GM12872 (cell line): ENCODE results near the gene CAPS.

Experiments
- TF ChIP-seq, protein P1 (sequence below): IDR thresholded peaks from 3 replicates; pipeline ENCODE4 v1.5.1; 2011; ENCODE audit warnings: low read depth, mild to moderate bottlenecking, low read length, moderate library complexity; ENCODE audit not compliant: insufficient read depth

Gene CAPS

DNA sequence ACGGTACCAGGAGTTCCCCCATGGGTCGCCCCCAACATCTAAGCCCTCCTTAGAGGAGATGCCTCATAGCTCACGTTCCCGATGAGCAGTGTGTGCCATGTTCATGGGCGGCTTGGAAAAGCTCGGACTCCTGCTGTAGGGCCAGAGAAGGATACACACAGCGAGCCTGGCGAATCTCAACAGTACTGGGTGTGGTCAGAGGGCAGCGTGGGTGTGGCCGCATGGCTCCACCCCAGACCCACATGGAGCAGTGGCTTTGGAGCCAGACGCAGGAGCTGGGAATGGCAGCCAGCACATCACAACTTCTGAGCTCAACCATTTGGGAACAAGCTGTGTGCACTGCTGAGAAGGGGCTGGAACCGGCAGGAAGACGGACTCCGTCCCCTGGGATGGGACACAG lies 15.6 kb downstream of the CAPS start:
- TF ChIP-seq, protein P1, sequence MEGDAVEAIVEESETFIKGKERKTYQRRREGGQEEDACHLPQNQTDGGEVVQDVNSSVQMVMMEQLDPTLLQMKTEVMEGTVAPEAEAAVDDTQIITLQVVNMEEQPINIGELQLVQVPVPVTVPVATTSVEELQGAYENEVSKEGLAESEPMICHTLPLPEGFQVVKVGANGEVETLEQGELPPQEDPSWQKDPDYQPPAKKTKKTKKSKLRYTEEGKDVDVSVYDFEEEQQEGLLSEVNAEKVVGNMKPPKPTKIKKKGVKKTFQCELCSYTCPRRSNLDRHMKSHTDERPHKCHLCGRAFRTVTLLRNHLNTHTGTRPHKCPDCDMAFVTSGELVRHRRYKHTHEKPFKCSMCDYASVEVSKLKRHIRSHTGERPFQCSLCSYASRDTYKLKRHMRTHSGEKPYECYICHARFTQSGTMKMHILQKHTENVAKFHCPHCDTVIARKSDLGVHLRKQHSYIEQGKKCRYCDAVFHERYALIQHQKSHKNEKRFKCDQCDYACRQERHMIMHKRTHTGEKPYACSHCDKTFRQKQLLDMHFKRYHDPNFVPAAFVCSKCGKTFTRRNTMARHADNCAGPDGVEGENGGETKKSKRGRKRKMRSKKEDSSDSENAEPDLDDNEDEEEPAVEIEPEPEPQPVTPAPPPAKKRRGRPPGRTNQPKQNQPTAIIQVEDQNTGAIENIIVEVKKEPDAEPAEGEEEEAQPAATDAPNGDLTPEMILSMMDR, result no peak

DNA sequence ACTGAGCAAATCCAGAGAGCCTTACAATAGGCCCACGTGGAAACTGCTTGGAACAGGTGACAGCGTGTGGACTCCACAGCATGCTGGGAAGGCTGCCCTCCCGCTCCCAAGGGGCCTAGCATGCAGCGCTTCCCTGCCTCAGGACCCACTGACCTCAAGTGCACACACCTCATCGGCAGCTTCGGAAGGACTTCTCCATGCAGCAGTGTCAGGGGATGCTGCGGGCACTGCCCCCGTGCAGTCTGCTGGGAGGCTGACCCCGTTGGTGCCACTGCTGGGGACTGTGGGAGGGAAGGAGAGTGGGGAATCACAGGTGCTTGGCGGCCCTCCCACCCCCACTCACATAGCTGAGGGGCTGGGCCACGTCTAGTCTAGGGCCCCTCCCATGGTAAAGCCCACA lies 17.2 kb downstream of the CAPS start:
- TF ChIP-seq, protein P1, result no peak

DNA sequence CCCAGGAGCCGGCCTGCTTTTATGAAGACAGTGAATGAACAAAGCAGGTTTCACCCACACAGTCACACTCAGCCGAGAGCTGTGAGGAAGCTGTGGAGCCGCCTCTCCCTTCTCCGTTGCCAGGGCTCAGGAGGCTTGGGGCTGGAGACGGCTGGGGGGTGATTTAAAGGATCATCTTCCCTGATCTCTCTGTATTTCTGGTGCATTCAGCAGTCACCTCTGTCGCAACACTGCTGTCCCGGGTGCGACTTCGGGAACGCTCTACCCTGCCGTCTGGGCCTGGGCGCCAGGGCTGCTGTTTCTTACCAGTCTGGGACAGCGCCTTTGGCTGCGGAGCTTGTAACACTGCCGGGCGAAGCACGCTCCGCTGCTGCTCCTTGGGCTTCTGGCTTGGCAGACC lies 18.1 kb downstream of the CAPS start:
- TF ChIP-seq, protein P1, result no peak

DNA sequence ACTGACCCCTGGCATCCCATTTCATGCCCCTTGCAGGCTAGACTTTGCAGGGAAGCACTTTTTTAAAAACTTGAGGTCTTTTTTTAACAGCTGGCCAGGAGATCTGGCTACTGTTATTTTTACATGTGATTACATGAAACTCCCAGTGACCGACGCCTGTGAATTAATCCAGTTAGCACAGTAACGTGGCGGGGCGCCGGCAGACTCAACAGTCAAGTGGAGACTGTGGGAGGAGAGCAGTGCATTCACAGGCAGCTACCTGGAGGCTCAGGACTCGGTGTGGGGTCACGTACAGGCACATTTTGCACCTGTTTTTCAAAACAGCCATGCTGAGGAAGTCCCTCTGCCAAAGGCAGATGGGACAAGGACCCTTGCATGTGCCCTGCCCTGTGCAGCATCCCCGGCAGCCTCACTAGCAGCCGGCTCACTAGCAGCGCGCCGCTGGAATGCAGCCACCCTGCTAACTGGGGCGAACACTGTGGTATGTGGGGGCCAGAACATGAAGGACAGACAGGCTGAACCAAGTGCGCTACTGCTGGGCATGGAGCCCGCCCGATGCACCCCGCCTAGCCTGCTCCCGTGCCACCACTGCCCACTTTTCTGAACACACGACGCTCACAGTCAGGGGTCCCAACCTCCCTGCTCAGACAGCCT lies 18.7 kb downstream of the CAPS start:
- TF ChIP-seq, protein P1, result no peak

DNA sequence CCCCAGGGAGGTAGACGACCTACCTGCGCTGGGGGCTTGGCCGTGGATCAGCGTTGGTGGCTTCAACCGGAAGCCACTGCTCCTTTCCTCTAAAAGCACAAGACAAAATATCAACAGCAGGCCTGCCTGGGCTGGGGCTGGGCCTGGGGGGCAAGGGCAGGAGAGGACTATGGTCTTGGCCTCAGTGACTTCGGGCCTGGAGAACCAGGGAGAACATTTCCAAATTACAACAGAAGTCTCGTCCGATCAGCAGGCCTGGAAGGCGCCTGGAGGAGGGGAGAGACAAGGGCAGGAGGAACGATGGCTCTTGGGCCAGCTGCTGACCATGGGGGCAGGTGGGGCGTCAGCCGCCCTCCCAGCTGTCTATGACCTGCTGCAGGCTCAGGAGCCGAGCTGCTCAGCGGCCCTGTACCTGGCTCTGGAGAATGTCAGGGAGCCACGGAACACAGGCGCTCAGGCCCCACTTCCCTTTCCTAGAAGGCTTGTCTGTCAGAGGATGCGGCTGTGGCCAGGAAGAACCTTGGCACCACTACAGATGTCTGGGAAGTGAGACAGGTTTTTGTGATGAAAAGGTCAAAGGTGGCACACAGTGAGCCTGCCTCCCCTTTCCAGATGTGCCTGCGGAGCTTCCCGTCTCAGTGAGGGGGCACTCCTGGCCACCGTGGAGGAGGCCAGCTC lies 19.5 kb downstream of the CAPS start:
- TF ChIP-seq, protein P1, result no peak

DNA sequence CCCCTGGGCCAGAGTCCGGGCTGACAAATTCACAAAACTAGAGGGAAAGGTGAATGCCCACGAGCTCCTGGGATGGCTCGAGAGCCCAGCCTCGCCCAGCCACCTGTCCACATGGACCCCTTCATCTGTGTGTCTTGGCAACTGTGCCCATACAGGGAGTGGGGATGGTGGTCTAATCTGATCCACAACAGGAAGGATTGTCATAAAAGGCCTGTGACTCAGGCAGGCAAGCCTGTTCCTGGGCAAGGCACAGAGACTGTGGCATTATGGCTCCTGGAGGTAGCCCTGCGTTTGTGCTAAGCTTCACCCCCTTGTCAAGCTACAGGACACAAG lies 20.0 kb downstream of the CAPS start:
- TF ChIP-seq, protein P1, result no peak

DNA sequence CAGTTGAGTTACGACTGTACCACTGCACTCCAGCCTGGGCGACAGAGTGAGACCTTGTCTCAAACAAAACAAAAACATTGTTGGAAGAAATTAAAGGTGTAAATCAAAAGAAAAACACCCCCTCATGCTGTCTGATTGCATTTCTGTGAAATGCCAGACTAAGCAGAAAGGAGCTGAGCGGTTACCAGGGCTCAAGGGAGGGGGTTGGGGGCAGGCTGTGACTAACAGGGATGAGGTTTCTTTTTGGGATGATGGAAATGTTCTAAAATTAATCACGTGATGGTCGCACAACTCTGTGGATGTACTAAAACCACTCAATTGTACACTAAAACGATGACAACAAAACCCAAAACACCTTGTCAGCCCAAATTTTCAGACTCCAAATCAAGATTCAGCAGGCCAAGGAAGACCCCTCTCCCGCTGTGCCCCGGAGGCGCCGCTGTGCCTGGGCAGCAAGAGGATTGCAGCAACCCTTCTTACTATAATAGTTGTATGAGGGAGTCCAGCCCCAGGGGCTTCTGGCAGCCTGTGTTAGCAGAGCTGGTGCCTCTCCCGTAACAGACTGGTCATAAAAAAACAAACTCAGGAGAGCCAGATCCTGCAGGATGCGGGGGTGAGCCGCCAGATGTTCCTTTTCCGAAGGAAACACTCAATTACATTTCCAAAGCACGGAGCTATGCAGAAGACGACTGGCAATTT lies 20.9 kb downstream of the CAPS start:
- TF ChIP-seq, protein P1, result no peak
